Measurements from ENCODE around the gene CADM2. TPM values are rescaled to one million over a fixed set of nuclear protein-coding genes. Genes with fewer than 3 reads are reported as not detected.

CADM2 gene
- total RNA-seq, 1 experiment from 2014 or later, result not detected

GRCh38 chr3:85652360-85652759 lies 693.6 kb downstream of the CADM2 start:
- Mint-ChIP-seq H3K9me3 (ENCODE audit: unreplicated experiment) (no peaks in the 10 kb centered on the region), H3K27me3 (ENCODE audit: insufficient read depth, unreplicated experiment) (peaks cover 13% of the 10 kb centered on the region), H3K36me3 (ENCODE audit: insufficient read depth, unreplicated experiment) (no peaks in the 10 kb centered on the region), H3K27ac (ENCODE audit: unreplicated experiment) (no peak overlapping the region), H3K4me3 (ENCODE audit: unreplicated experiment) (no peak overlapping the region), H3K4me1 (ENCODE audit: low read depth, unreplicated experiment) (no peaks in the 10 kb centered on the region)
- no peak for DNase-seq
- intact Hi-C loops (cut with micrococcal nuclease; ENCODE audit: unreplicated experiment), result no loop called here
- no peak overlapping the region for H3K4me3 ChIP-seq (ENCODE audit: low read depth, low read length)
- H3K36me3 ChIP-seq (ENCODE audit: control insufficient read depth, insufficient read depth, low read length), result no peaks in the 10 kb centered on the region
- ChIA-PET CTCF (no interaction called here), POLR2A (no interaction called here)
- TF ChIP-seq, protein P1, sequence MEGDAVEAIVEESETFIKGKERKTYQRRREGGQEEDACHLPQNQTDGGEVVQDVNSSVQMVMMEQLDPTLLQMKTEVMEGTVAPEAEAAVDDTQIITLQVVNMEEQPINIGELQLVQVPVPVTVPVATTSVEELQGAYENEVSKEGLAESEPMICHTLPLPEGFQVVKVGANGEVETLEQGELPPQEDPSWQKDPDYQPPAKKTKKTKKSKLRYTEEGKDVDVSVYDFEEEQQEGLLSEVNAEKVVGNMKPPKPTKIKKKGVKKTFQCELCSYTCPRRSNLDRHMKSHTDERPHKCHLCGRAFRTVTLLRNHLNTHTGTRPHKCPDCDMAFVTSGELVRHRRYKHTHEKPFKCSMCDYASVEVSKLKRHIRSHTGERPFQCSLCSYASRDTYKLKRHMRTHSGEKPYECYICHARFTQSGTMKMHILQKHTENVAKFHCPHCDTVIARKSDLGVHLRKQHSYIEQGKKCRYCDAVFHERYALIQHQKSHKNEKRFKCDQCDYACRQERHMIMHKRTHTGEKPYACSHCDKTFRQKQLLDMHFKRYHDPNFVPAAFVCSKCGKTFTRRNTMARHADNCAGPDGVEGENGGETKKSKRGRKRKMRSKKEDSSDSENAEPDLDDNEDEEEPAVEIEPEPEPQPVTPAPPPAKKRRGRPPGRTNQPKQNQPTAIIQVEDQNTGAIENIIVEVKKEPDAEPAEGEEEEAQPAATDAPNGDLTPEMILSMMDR (IDR thresholded peaks at IDR 0.05; ENCODE audit: insufficient read depth in 1 of 2, low read depth in 1 of 2, low read length in 1 of 2, severe bottlenecking in 1 of 2, unreplicated experiment in 1 of 2), result no peak
- H3K27me3 ChIP-seq (replicated peaks; ENCODE audit: control insufficient read depth, insufficient read depth, low read length), result no peaks in the 10 kb centered on the region
- no peaks in the 10 kb centered on the region for H3K4me1 ChIP-seq
- BruUV-seq (replicated peaks), result no TSS peak
- H3K9me3 ChIP-seq, result no peaks in the 10 kb centered on the region

DNA sequence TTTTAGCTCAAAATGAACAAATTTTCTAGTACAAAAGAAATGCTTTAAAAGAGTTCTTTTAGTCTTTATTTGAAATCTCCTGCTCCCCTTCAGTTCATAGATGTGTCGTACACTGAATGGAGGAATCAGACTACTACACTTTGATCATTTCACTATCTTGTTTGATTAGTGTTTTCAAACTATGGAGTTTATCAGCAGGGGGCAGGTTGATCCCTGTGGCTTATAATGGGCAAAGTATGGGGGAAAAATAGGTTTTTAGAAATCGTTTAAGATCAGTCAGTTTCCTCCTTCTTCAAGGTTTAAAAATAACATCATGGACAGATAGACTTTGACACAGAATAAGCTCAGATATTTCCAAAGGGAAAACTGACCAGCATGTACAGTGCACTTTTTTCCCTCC lies 701.7 kb downstream of the CADM2 start:
- BruUV-seq (replicated peaks), result no TSS peak
- ChIA-PET CTCF (no interaction called here), POLR2A (no interaction called here)
- Histone ChIP-seq H3K4me1 (no peaks in the 10 kb centered on the region), H3K4me3 (ENCODE audit: low read depth, low read length) (no peak overlapping the region), H3K9me3 (no peaks in the 10 kb centered on the region), H3K36me3 (ENCODE audit: control insufficient read depth, insufficient read depth, low read length) (no peaks in the 10 kb centered on the region), H3K27me3 (replicated peaks; ENCODE audit: control insufficient read depth, insufficient read depth, low read length) (no peaks in the 10 kb centered on the region)
- Mint-ChIP-seq H3K36me3 (ENCODE audit: insufficient read depth, unreplicated experiment) (no peaks in the 10 kb centered on the region), H3K4me3 (ENCODE audit: unreplicated experiment) (no peak overlapping the region), H3K27me3 (ENCODE audit: insufficient read depth, unreplicated experiment) (no peaks in the 10 kb centered on the region), H3K4me1 (ENCODE audit: low read depth, unreplicated experiment) (no peaks in the 10 kb centered on the region), H3K27ac (ENCODE audit: unreplicated experiment) (no peak overlapping the region), H3K9me3 (ENCODE audit: unreplicated experiment) (no peaks in the 10 kb centered on the region)
- TF ChIP-seq, protein P1 (IDR thresholded peaks at IDR 0.05; ENCODE audit: insufficient read depth in 1 of 2, low read depth in 1 of 2, low read length in 1 of 2, severe bottlenecking in 1 of 2, unreplicated experiment in 1 of 2), result no peak
- intact Hi-C loops (cut with micrococcal nuclease; ENCODE audit: unreplicated experiment), result no loop called here
- no peak for DNase-seq

DNA sequence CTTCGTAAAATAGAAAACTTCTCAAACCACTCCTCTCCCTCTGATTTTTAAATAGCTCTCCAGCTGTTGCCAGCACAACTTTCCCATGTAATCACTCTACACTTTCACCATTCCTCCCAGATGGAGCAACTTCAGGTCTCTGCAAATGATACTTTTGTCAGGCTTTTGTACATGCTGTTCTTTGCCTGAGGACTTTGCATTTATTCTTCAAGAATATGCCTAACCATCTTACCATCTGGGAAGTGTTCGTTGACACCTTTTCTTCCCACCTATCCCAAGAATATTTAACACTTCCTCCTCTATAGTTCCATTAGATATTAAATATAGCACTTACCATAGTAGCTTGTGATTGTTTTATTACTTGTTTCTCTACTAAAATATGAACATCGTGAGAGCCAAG lies 703.7 kb downstream of the CADM2 start:
- H3K9me3 ChIP-seq, result no peaks in the 10 kb centered on the region
- CTCF ChIA-PET, result no interaction called here
- Mint-ChIP-seq H3K36me3 (ENCODE audit: insufficient read depth, unreplicated experiment) (no peaks in the 10 kb centered on the region), H3K4me1 (ENCODE audit: low read depth, unreplicated experiment) (no peaks in the 10 kb centered on the region), H3K27ac (ENCODE audit: unreplicated experiment) (no peak overlapping the region), H3K27me3 (ENCODE audit: insufficient read depth, unreplicated experiment) (no peaks in the 10 kb centered on the region), H3K9me3 (ENCODE audit: unreplicated experiment) (no peaks in the 10 kb centered on the region), H3K4me3 (ENCODE audit: unreplicated experiment) (no peak overlapping the region)
- H3K4me1 ChIP-seq, result no peaks in the 10 kb centered on the region
- TF ChIP-seq, protein P1 (IDR thresholded peaks at IDR 0.05; ENCODE audit: insufficient read depth in 1 of 2, low read depth in 1 of 2, low read length in 1 of 2, severe bottlenecking in 1 of 2, unreplicated experiment in 1 of 2), result no peak
- intact Hi-C loops (cut with micrococcal nuclease; ENCODE audit: unreplicated experiment), result no loop called here
- DNase-seq, result no peak
- no TSS peak for BruUV-seq (replicated peaks)
- POLR2A ChIA-PET, result no interaction called here
- H3K36me3 ChIP-seq (ENCODE audit: control insufficient read depth, insufficient read depth, low read length), result no peaks in the 10 kb centered on the region
- H3K4me3 ChIP-seq (ENCODE audit: low read depth, low read length), result no peak overlapping the region
- H3K27me3 ChIP-seq (replicated peaks; ENCODE audit: control insufficient read depth, insufficient read depth, low read length), result no peaks in the 10 kb centered on the region

Data from Caco-2 (cell line).